GM12878 (cell line): ENCODE data around the gene GPI. TPM values are rescaled to one million over a fixed set of nuclear protein-coding genes. Genes with fewer than 3 reads are reported as not detected.

Source experiments
- ATAC-seq: fragments of 200-7000 bp; cut with Tn5 transposase; 3 replicates; pipeline ENCODE4 v1.9.1; 2020; ENCODE audit warnings: mild to moderate bottlenecking, moderate library complexity
- BruUV-seq: library from RNA; stranded (reverse); fragments of 400-500 nt; replicated peaks from 2 replicates; lab custom pipeline; 2021; lab: Mats Ljungman, UMichigan
- CTCF ChIA-PET: fragments of 300-600 bp; sonication (Branson Sonifier 250); formaldehyde crosslinking; extraction: SDS; loops from one replicate; lab custom pipeline; 2021; ENCODE audit warnings: inconsistent platforms; lab: Yijun Ruan, JAX
- POLR2A ChIA-PET: fragments of 350-600 bp; formaldehyde crosslinking; extraction: SDS; loops from one replicate; lab custom pipeline; 2021; ENCODE audit warnings: inconsistent platforms; lab: Charles Lee
- RAD21 ChIA-PET: fragments of 300-600 bp; sonication (Branson Sonifier 250); formaldehyde crosslinking; loops from one replicate; lab custom pipeline; 2023; ENCODE audit warnings: antibody characterized with exemption; ENCODE audit not compliant: unreplicated experiment; lab: Charles Lee
- SMC1A ChIA-PET: fragments of 300-600 bp; sonication (Branson Sonifier 250); formaldehyde crosslinking; loops from one replicate; lab custom pipeline; 2023; ENCODE audit not compliant: unreplicated experiment, uncharacterized antibody; lab: Charles Lee
- DNase-seq: peaks from one replicate; pipeline ENCODE4 v3.0.0-alpha.2; 2011; ENCODE audit warnings: low read depth, low spot score
- FAIRE-seq: peaks from 3 replicates; lab custom pipeline; 2011; peaks lifted over from hg19 to GRCh38; lab: Jason Lieb, UNC
- H2AFZ ChIP-seq: 2 replicates; pipeline ENCODE4 v1.6.0; 2011; ENCODE audit warnings: low read depth, low read length, control low read depth; ENCODE audit not compliant: control insufficient read depth
- H3K27ac ChIP-seq: 2 replicates; pipeline ENCODE4 v1.5.1; 2011; ENCODE audit warnings: control low read depth; ENCODE audit not compliant: control insufficient read depth, insufficient read depth
- H3K27me3 ChIP-seq, 2 experiments: replicated peaks in 1 of 2; 2 replicates each; pipeline versions ENCODE4 v1.6.0 to v1.6.1; 2011; ENCODE audit warnings: low read length in 1 of 2; ENCODE audit not compliant: control insufficient read depth in 2 of 2, insufficient read depth in 2 of 2
- H3K36me3 ChIP-seq, 2 experiments: 2 replicates each; pipeline ENCODE4 v1.5.1; 2011; ENCODE audit warnings: low read length in 1 of 2; ENCODE audit not compliant: control insufficient read depth in 2 of 2, insufficient read depth in 2 of 2
- H3K4me1 ChIP-seq: 2 replicates; pipeline ENCODE4 v1.6.1; 2011; ENCODE audit warnings: mild to moderate bottlenecking, low read length, moderate library complexity, mixed read lengths; ENCODE audit not compliant: control insufficient read depth, insufficient read depth
- H3K4me2 ChIP-seq: 2 replicates; pipeline ENCODE4 v1.6.0; 2011; ENCODE audit warnings: control low read depth; ENCODE audit not compliant: control insufficient read depth, insufficient read depth
- H3K4me3 ChIP-seq: fragments of 200-600 bp; sonication (generic); 2 replicates; pipeline ENCODE4 v1.5.1; 2016
- H3K79me2 ChIP-seq: 2 replicates; pipeline ENCODE4 v1.6.0; 2011; ENCODE audit warnings: low read length; ENCODE audit not compliant: control insufficient read depth, insufficient read depth
- H3K9ac ChIP-seq: 2 replicates; pipeline ENCODE4 v1.8.0; 2011; ENCODE audit warnings: low read length, control low read depth, mixed read lengths; ENCODE audit not compliant: control insufficient read depth, insufficient read depth
- H3K9me3 ChIP-seq: replicated peaks from 3 replicates; pipeline ENCODE4 v1.5.1; 2011; ENCODE audit warnings: mild to moderate bottlenecking, low read length; ENCODE audit not compliant: control insufficient read depth, insufficient read depth
- H4K20me1 ChIP-seq: 2 replicates; pipeline ENCODE4 v1.6.0; 2011; ENCODE audit not compliant: control insufficient read depth, insufficient read depth
- FOXK2 ChIP-seq: fragments of 450-650 bp; IDR thresholded peaks from 2 replicates; pipeline ENCODE4 v1.6.1; 2017; ENCODE audit warnings: mild to moderate bottlenecking, moderate library complexity
- JUNB ChIP-seq: IDR thresholded peaks from 2 replicates; pipeline ENCODE4 v1.6.1; 2016; ENCODE audit warnings: antibody characterized with exemption, mild to moderate bottlenecking
- JUND ChIP-seq: IDR thresholded peaks from 2 replicates; pipeline ENCODE4 v1.6.1; 2012; ENCODE audit warnings: low read depth, mild to moderate bottlenecking, low read length, improper control_type of control experiment, moderate library complexity
- KLF5 ChIP-seq: fragments of 450-650 bp; IDR thresholded peaks from 2 replicates; pipeline ENCODE4 v1.6.1; 2014; ENCODE audit warnings: mild to moderate bottlenecking; ENCODE audit not compliant: partially characterized antibody
- MYC ChIP-seq: IDR thresholded peaks from 2 replicates; pipeline ENCODE4 v1.6.1; 2011; ENCODE audit warnings: mild to moderate bottlenecking, low read length, moderate library complexity, inconsistent platforms; ENCODE audit not compliant: insufficient read depth, insufficient replicate concordance, insufficient read length, severe bottlenecking
- RUNX3 ChIP-seq: IDR thresholded peaks from 2 replicates; pipeline ENCODE4 v1.6.1; 2012; ENCODE audit warnings: low read length, inconsistent platforms
- ZBED1 ChIP-seq: IDR thresholded peaks from 2 replicates; pipeline ENCODE4 v1.6.1; 2016; ENCODE audit warnings: borderline replicate concordance
- ZNF207 ChIP-seq: fragments of 450-650 bp; IDR thresholded peaks from 2 replicates; pipeline ENCODE4 v1.6.1; 2014; ENCODE audit warnings: antibody characterized with exemption, mild to moderate bottlenecking, borderline replicate concordance
- WGBS: methylation state at CpG from one replicate; pipeline ENCODE4 v1.1.6; 2016; ENCODE audit warnings: low lambda C conversion rate; ENCODE audit not compliant: insufficient replicate concordance, insufficient coverage; ENCODE audit errors: missing lambda C conversion rate; 5-methylcytosine and 5-hydroxymethylcytosine counted together
- in situ Hi-C: fragments of 300-500 bp; cut with MboI; formaldehyde crosslinking; loops from 9 replicates; pipeline ENCODE4 v1.14.3; 2018; ENCODE audit warnings: mixed read lengths
- intact Hi-C: fragments of 100-400 bp; cut with micrococcal nuclease; formaldehyde crosslinking; loops from one replicate; pipeline ENCODE4 v1.14.2; 2022; ENCODE audit not compliant: unreplicated experiment
- polyA plus RNA-seq, 11 experiments: library from polyadenylated mRNA; depleted of rRNA in 4 of 11; unstranded in 6 of 11; stranded (reverse) in 5 of 11; fragments of >200 nt; fragmentation: Nextera tagmentation in 4 of 11; fragmentation: Illumina TruSeq in 1 of 11; extraction: Ambion mirVana in 4 of 11; extraction: Trizol in 1 of 11; gene quantifications; 1 replicate in 1 of 11; 2 replicates in 10 of 11; pipeline versions ENCODE4 v1.2.1 to v1.2.3, GENCODE V29; 2011 to 2016; ENCODE audit warnings: inconsistent platforms in 2 of 11, missing spikeins in 2 of 11, low read depth in 1 of 11
- total RNA-seq, 4 experiments: library from RNA; depleted of rRNA in 3 of 4; stranded (reverse); fragments of >200 nt in 3 of 4; fragmentation: Illumina TruSeq in 1 of 4; extraction: Trizol in 1 of 4; gene quantifications; 2 replicates each; pipeline versions ENCODE4 v1.2.1 to v1.2.3, GENCODE V29; 2013 to 2021
- TF ChIP-seq, protein P1 (sequence below): IDR thresholded peaks from 2 replicates; pipeline ENCODE4 v1.6.1; 2011; ENCODE audit warnings: borderline replicate concordance, low read depth, mild to moderate bottlenecking, moderate library complexity, mixed read lengths, low read length; ENCODE audit not compliant: insufficient read depth; ENCODE audit errors: extremely low read length
- TF ChIP-seq, protein P2 (sequence below): IDR thresholded peaks from 2 replicates; pipeline ENCODE4 v1.6.1; 2012; ENCODE audit warnings: low read depth, low read length, improper control_type of control experiment
- TF ChIP-seq, protein P3 (sequence below): fragments of 450-650 bp; IDR thresholded peaks from 2 replicates; pipeline ENCODE4 v1.6.1; 2017; ENCODE audit warnings: mild to moderate bottlenecking, moderate library complexity
- TF ChIP-seq, protein P4 (sequence below): fragments of 450-650 bp; formaldehyde crosslinking; IDR thresholded peaks from 2 replicates; pipeline ENCODE4 v1.4.0; 2022; ENCODE audit warnings: mild to moderate bottlenecking, moderate library complexity
- TF ChIP-seq, protein P5 (sequence below): IDR thresholded peaks from 2 replicates; pipeline ENCODE4 v1.6.1; 2012; ENCODE audit warnings: low read depth, low read length, improper control_type of control experiment

GPI gene
- total and polyA plus RNA-seq, 10 of the 15 experiments (the other 5 are each of a cell fraction or from before 2014, with no cell fraction given): 124 to 400 (median 190) TPM

DNA sequence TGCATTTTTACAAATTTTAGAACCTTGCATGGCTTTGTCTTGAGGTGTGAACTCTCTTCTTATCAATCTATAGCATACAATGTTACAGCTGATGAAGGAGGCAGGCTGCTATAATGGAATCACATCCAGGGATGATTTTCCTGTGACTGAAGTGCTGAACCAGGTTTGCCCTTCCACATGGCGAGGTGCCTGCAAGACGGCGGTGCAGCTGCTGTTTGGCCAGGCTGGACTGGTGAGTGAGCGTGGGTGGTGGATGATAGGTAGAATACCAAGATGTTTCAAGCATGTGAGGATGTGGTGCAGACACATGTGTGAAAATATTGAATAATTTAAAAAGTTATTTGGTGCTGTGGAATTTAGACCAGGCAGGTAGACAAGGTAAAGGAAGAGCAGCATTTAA lies 34.9 kb upstream of the GPI start:
- FAIRE-seq (no peak), DNase-seq (no peak)
- H3K4me2 ChIP-seq: no peak overlapping the region
- no peaks in the 10 kb centered on the region for H4K20me1 ChIP-seq
- no peaks in the 10 kb centered on the region for H3K79me2 ChIP-seq
- H3K36me3 ChIP-seq: peaks cover 3 to 16% of the 10 kb centered on the region in 2 experiments
- H2AFZ ChIP-seq: no peak overlapping the region
- H3K9me3 ChIP-seq: no peaks in the 10 kb centered on the region
- intact Hi-C loops: no loop called here
- ChIA-PET CTCF (no interaction called here), RAD21 (interaction anchor here (1.1 kb wide), 1 partner anchor 9 kb away, joined by 3 read pairs; no protein-coding TSS in a partner anchor), POLR2A (no interaction called here), SMC1A (no interaction called here)
- WGBS: 88% methylated on average over 4 of the region's 4 CpGs
- TF ChIP-seq ZNF207 (no peak), JUND (no peak), JUNB (no peak), RUNX3 (no peak), ZBED1 (no peak), FOXK2 (no peak), KLF5 (no peak), MYC (no peak)
- TF ChIP-seq, protein P1, sequence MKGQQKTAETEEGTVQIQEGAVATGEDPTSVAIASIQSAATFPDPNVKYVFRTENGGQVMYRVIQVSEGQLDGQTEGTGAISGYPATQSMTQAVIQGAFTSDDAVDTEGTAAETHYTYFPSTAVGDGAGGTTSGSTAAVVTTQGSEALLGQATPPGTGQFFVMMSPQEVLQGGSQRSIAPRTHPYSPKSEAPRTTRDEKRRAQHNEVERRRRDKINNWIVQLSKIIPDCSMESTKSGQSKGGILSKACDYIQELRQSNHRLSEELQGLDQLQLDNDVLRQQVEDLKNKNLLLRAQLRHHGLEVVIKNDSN: no peak
- TF ChIP-seq, protein P2, sequence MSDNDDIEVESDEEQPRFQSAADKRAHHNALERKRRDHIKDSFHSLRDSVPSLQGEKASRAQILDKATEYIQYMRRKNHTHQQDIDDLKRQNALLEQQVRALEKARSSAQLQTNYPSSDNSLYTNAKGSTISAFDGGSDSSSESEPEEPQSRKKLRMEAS: no peak
- TF ChIP-seq, protein P3, sequence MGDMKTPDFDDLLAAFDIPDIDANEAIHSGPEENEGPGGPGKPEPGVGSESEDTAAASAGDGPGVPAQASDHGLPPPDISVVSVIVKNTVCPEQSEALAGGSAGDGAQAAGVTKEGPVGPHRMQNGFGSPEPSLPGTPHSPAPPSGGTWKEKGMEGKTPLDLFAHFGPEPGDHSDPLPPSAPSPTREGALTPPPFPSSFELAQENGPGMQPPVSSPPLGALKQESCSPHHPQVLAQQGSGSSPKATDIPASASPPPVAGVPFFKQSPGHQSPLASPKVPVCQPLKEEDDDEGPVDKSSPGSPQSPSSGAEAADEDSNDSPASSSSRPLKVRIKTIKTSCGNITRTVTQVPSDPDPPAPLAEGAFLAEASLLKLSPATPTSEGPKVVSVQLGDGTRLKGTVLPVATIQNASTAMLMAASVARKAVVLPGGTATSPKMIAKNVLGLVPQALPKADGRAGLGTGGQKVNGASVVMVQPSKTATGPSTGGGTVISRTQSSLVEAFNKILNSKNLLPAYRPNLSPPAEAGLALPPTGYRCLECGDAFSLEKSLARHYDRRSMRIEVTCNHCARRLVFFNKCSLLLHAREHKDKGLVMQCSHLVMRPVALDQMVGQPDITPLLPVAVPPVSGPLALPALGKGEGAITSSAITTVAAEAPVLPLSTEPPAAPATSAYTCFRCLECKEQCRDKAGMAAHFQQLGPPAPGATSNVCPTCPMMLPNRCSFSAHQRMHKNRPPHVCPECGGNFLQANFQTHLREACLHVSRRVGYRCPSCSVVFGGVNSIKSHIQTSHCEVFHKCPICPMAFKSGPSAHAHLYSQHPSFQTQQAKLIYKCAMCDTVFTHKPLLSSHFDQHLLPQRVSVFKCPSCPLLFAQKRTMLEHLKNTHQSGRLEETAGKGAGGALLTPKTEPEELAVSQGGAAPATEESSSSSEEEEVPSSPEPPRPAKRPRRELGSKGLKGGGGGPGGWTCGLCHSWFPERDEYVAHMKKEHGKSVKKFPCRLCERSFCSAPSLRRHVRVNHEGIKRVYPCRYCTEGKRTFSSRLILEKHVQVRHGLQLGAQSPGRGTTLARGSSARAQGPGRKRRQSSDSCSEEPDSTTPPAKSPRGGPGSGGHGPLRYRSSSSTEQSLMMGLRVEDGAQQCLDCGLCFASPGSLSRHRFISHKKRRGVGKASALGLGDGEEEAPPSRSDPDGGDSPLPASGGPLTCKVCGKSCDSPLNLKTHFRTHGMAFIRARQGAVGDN: no peak
- TF ChIP-seq, protein P4, sequence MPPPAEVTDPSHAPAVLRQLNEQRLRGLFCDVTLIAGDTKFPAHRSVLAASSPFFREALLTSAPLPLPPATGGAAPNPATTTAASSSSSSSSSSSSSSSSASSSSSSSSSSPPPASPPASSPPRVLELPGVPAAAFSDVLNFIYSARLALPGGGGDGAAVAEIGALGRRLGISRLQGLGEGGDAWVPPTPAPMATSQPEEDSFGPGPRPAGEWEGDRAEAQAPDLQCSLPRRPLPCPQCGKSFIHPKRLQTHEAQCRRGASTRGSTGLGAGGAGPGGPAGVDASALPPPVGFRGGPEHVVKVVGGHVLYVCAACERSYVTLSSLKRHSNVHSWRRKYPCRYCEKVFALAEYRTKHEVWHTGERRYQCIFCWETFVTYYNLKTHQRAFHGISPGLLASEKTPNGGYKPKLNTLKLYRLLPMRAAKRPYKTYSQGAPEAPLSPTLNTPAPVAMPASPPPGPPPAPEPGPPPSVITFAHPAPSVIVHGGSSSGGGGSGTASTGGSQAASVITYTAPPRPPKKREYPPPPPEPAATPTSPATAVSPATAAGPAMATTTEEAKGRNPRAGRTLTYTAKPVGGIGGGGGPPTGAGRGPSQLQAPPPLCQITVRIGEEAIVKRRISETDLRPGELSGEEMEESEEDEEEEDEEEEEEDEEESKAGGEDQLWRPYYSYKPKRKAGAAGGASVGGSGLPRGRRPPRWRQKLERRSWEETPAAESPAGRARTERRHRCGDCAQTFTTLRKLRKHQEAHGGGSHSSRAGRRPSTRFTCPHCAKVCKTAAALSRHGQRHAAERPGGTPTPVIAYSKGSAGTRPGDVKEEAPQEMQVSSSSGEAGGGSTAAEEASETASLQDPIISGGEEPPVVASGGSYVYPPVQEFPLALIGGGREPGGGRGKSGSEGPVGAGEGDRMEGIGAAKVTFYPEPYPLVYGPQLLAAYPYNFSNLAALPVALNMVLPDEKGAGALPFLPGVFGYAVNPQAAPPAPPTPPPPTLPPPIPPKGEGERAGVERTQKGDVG: no peak
- TF ChIP-seq, protein P5, sequence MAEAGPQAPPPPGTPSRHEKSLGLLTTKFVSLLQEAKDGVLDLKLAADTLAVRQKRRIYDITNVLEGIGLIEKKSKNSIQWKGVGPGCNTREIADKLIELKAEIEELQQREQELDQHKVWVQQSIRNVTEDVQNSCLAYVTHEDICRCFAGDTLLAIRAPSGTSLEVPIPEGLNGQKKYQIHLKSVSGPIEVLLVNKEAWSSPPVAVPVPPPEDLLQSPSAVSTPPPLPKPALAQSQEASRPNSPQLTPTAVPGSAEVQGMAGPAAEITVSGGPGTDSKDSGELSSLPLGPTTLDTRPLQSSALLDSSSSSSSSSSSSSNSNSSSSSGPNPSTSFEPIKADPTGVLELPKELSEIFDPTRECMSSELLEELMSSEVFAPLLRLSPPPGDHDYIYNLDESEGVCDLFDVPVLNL: no peak
- TF ChIP-seq, all 136 proteins: peak for 0
- H3K4me3 ChIP-seq: no peak overlapping the region
- no peak overlapping the region for H3K9ac ChIP-seq
- no peaks in the 10 kb centered on the region for H3K4me1 ChIP-seq
- no peaks in the 10 kb centered on the region for H3K27me3 ChIP-seq
- in situ Hi-C loops: no loop called here
- BruUV-seq: no TSS peak
- H3K27ac ChIP-seq: no peak overlapping the region
- ATAC-seq: no peak
